OCI-M2 (cell line): ENCODE results near the gene FHIT.

Experiments
- DNase-seq: peaks from one replicate; lab custom pipeline; 2025; ENCODE audit not compliant: unreplicated experiment; lab: John Stamatoyannopoulos, UW

The FHIT gene

DNA sequence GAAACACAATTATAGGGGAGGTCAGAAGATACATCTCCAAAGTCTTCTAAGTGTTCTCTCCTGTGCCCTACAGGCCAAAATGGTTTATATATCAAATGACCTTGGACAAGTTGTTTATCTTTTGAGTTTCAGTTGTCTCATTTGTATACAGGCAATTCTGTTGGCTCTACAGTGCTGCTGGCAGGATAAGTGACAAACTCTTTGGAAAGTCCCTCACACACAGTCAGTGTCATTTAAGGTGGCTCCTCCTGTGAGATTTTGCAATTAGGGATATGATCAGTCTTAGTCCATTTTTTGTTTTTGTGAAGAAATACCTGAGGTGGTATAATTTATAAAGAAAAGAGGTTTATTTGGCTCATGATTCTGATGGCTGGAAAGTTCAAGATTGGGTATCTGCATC is 1165.6 kb downstream of the FHIT start:
- DNase-seq, result no peak

GRCh38 chr3:60081381-60082095 is 1169.7 kb downstream of the FHIT start:
- no peak for DNase-seq

GRCh38 chr3:60080648-60081047 is 1170.6 kb downstream of the FHIT start:
- no peak for DNase-seq

GRCh38 chr3:60079076-60079475 is 1172.2 kb downstream of the FHIT start:
- DNase-seq, result no peak

DNA sequence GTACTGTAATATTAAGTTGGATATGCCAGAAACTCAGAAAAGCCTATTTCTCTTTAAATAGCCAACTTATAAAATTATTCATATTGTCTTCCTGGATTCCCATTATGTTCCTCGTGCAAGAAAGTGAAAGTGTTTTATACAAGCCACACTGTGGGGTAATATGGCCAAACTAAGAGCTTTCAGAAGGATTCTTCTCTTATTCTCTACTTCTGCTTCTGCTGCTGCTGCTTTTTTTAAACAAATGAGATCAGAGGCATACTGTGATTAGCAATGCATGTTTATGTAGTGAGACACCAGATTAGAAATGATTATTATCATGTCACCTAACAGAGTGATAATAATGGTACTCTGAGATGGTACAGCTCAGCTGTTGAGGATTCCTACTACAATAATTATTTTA is 1174.9 kb downstream of the FHIT start:
- no peak for DNase-seq

DNA sequence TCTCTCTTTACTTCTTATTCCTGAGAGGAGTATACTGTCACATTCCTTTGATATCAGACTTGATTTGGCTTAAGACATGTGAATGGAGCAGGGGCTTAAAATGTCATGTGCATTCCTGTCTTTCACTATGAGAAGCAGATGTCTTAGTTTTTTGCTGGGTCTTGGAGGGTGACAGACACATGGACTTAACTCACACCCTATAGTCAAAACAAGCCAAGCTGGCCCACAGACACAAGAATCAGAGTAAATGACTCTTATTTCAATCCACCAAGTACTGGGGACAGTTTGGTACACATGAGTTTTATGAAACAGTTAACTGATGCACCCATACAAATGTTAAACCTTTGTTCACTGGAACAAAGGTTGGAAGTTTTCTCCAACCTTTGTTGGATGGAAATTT is 1177.3 kb downstream of the FHIT start:
- DNase-seq, result no peak

GRCh38 chr3:60073228-60073627 is 1178.0 kb downstream of the FHIT start:
- no peak for DNase-seq

DNA sequence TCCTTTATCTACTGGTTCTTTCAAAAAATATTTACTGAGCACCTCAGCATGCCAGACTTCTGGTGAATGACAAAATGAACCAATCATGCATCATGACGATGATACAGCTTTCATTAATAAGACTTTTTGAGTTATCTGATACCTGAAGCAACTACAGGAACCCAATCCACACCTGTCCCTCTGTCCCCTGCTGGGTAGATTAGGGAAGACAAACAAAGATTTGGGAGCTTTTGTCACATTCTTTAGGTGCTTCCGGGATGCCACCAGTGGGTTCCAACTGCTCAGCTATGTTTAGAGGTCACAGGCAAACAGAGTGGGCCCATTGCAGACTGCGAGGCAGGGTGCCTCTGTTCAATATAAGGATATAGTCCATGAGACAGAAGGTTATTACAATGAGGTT is 1180.9 kb downstream of the FHIT start:
- no peak for DNase-seq

DNA sequence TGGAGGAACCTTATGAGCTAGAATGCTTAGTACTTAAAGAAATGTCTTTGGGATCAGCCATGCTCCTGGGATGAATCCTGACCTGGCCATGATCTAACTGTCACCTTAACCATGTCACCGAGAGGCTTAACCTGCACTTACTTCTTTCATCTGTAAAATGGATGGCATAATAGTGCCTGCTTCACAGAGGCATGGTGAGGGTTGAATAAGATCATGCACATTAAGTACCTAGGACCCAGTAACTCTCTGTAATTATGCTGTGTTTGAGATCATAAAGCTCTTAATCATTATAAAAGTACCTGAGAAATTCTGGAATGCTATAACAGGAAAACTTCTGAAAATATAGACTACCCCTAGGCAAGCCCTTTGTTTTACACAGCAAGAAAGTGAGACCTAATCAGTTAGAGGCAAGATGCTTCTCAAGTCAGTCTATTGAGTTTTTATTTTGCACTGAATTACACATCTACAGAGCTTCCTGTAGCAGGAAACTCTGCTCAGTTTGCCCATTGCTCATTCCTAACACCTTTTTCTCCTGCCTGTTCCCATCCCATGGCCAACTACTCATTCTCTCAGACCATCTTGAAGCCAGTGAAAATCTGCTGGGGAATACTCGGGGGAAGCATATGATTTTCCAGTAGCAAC is 1185.9 kb downstream of the FHIT start:
- no peak for DNase-seq

DNA sequence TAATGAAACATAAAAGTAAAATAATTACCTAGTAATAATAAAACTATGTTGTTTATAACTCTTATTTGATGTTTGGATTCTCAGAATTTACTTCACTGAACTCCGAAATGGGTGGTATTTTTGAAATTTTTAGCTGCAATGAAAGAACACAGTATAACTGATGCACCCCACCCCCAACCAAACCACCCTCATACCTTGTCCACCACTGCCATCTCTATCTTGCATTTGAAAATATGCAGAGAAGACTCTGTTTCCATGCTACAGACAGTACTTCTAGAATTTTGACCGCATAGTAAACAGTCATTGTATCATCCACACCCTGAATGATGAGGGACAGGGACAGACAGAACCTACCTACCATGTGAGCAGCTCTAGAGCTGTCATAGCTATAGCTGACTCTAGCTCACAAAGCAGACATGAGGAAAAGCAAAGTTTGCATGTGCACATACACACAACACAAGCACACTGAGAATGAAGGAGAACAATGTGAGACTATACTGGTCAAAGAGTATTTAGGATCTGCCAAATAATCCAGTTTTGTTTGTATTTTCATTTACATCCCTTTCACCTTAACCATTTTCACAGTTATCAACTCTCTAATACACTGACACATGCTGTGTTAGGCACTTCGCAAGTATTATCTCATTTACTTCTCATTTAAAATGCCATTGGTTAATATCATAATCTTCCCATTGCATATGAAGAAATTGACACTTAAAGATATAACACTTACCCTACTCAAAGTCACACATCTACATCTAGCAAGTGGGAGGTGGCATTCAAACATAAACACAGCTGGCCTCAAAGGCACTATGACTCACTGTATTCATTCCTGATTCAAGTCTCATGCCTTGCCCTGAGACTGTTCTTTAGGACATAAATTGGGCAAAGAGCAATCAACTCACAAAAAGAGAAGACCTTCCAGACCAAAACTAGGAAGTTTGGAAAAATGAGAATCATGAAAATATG is 1186.8 kb downstream of the FHIT start:
- DNase-seq, result no peak

GRCh38 chr3:60056404-60056803 is 1194.8 kb downstream of the FHIT start:
- no peak for DNase-seq

- DNase-seq, result no peak
Measured at GRCh38 chr3:60055765-60056164, 1195.5 kb downstream of the FHIT start.

DNA sequence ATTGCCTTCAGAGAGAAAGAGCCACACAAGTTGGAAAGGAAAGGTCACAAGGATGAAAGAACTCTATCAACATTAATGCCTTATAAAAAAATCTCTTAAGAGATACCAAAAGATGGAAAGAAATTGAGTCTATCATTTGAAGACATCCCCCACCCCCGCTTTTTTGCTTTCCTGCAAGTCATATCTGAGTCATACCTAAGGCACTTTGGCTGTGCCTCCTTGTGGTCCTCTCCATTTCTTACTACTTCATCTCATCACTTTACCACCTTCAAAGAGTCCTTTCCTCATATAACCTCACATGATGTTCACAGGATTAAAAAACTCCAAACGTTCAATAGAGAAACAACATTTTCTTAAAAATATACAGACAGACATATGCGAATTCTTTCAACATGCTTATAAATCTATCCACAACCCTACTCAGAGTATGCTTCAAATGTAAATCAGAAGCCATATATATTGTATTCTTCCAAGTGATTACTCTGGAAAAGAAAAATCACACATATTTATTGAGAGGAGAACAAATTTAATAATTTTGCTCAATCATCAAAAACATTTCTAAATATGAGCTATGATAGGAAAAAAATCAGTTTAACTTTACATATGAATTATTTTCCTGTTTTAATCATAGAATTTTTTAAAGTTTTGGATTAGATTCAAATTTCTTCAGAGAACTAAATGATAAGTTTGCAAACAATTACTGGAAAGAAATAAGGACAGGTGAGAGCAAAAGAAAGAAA is 1197.6 kb downstream of the FHIT start:
- no peak for DNase-seq

DNA sequence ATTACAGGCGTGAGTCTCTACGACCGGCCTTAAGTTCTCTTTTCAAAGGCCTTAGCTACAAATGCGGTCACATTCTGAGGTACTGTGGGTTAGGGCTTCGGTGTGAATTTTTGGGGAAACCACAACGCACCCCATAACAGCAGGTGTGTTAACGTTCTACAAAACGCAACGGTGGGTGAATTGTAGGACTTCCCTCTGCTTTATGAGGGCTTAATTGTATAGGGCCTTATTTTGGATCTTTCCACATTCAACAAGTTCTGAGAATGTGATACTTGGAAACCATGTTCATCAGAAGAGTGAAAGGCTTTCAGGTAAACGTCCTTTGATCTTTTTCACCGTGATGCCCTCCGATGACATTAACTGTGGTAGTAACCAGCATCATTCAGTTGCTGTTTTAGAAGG is 1202.8 kb downstream of the FHIT start:
- DNase-seq, result no peak

DNA sequence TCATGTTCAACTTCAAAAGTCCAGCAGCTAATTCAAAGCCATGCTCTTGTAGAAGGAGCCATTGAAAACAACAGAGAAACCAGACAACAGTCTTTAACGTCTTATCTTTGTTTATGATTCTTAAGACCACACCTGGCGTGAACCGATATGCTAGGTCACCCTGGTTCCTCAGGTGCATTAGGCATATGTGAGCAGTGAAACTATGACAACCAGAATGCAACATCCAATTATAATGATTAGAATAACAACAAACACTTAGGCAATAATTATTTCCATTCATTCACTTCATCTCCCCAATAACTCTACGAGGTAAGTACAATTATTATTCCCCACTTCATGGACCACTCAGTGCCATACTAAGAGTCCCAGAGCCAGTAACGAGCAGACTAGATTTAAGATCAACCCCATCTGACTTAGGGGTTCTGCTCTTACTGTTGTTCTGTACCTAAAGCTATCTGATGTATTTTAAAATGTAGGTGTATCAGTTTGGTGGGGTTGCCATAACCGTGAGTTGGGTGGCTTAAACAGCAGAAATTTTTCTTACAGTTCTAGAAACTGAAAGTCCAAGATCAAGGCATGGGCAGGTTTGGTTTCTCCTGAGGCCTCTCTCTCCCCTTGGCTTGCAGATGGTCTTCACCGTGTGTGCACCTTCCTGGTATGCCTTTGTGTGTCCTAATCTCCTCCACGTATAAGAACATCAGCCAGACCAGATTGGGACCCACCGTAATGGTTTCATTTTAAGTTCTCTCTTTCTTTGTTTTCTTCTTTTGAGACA is 1203.6 kb downstream of the FHIT start:
- DNase-seq, result no peak

DNA sequence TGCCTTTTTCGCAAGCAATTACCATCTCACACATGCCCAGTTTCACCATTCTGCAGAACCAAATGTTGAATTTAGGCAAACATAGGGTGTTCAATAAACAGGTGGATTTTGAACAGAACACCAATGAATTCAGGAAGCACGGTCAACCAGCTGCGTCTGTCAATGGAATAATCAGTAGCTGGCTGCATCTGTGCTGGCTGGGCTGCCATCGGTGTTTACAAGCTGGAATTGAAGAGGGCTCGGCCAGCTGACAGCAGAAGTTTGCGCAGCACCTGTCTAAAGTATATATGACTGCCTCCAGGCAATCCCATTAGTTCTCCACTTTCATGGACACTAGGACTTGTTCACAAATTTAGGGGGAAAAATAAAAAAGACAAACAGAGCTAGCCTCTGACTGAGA is 1205.0 kb downstream of the FHIT start:
- no peak for DNase-seq

GRCh38 chr3:60045686-60046085 is 1205.6 kb downstream of the FHIT start:
- no peak for DNase-seq

GRCh38 chr3:60036803-60037202 is 1214.4 kb downstream of the FHIT start:
- DNase-seq, result no peak

DNA sequence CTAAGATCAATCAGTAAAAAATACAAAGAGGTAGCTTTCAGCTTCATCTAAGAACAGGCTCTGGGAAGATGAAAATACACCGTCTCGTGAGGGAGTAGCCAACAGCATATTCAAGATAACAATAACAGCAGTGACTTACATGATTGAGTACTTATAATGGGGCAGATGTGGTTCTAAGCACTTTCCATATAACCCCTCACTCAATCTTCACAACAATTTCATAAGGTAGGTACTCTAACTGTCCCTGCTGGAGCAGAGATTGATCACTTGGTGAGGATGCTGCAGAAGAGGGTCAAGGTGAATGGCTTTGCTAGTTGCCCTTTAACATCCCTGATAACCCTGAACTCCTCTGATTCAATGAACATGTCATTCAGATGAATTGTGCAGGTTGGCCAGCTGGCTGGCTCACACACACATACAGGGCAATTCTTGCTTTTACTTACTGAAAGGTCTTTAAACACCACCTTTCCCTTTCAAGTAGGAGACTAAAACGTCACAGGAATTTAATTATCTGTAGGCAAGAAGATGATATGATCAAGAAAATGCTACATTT is 1217.3 kb downstream of the FHIT start:
- no peak for DNase-seq

DNA sequence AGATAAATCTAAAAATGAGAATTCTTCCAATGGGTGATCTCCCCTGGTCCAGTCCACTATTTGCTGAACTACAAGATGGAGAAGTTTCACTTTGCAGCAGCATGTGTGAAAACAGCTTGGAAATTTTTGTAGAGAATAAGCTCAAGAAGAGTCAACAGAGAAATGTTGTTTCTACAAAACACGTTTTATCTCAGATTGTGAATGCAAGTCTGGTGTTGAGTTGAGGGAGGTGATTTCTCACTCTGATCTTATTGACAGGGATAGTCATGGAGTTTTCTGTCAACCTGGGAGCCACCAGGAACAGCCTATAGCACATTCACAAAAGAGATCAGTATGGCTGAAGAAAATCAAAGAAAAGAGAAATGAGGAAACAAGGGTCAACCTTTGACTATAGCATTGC is 1220.3 kb downstream of the FHIT start:
- no peak for DNase-seq
